Activated CD4-positive, alpha-beta T cell treated with anti-CD3 and anti-CD28 coated beads, Interleukin-2, amount 50 U/mL, for 24 hours (primary cell): ENCODE data around the gene AJUBA.
"Not testable (repeated sequence)": the region's sequence is repeated elsewhere in the genome, so short reads cannot be mapped to it uniquely, and the experiment has no call there.

ENCODE experiments used
- DNase-seq, 2 donors: peaks; one replicate each; pipeline ENCODE4 v3.0.0-alpha.2; 2020; ENCODE audit warnings: low read depth in 1 of 2, low spot score in 1 of 2

Gene AJUBA

GRCh38 chr14:22952418-22952817 is 29.9 kb downstream of the AJUBA start:
- DNase-seq: no peak

GRCh38 chr14:22951795-22952194 is 30.6 kb downstream of the AJUBA start:
- not testable (repeated sequence) for DNase-seq

GRCh38 chr14:22945642-22946041 is 36.7 kb downstream of the AJUBA start:
- DNase-seq: no peak

DNA sequence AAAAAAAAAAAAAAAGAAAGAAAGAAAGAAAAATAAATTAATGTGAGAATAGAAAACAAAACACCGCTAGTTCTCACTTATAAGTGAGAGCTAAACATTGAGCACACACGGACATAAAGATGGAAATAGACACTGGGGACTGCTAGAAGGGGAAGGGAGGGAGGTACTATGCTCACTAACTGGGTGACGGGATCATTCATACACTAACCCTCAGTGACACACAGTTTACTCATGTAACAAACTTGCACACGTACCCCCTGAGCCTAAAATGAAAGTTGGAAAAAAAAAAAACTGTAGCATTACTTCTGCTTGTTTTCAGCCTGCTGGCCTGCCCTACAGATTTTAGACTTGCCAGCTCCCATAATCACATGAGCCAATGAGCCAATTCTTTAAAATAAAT is 42.7 kb downstream of the AJUBA start:
- no peak for DNase-seq

DNA sequence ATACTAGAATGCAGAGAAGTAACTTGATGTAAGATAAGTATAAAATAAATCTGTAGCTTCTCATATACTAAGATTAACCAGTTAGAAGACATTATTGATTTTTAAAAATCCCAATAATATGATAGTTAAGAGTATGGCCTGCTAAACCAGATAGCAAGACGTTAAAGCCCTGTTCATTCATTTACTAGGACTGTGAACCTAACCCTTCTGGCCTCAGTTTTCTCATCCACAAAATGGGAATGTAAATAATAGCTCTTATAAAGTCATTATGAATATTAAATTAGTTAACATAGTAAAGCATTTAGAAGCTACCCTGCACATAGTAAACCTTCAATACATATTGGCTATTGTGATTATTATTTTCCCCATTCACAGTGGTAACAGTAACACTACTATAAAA is 47.2 kb downstream of the AJUBA start:
- no peak for DNase-seq

GRCh38 chr14:22932146-22932545 is 50.2 kb downstream of the AJUBA start:
- no peak for DNase-seq

DNA sequence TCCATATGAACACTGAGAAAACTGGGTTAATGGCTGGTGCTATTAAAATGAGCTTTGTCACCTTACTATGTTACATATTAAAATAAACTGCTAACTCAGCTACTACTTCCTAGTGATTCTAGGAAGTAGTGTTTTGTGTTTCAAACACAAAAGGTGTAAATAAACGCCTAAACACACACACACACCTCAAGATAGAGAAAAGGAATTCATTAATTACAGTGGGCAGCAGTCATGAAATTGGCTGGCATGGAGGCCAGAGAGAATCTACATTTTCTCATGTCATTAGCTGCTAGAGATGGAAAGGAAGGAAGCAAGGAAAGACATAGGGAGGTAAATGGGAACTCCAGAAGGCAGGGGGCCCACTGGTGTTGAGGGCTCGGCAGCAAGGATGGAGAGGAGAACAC is 52.4 kb downstream of the AJUBA start:
- DNase-seq: no peak

GRCh38 chr14:22929104-22929960 is 53.0 kb downstream of the AJUBA start, which contains the start of gene PRMT5:
Gene PRMT5 (minus strand): TSS chr14:22929376. CDS start chr14:22929361, 15 bp downstream.
- peak; percentile 98 to 99 for DNase-seq

DNA sequence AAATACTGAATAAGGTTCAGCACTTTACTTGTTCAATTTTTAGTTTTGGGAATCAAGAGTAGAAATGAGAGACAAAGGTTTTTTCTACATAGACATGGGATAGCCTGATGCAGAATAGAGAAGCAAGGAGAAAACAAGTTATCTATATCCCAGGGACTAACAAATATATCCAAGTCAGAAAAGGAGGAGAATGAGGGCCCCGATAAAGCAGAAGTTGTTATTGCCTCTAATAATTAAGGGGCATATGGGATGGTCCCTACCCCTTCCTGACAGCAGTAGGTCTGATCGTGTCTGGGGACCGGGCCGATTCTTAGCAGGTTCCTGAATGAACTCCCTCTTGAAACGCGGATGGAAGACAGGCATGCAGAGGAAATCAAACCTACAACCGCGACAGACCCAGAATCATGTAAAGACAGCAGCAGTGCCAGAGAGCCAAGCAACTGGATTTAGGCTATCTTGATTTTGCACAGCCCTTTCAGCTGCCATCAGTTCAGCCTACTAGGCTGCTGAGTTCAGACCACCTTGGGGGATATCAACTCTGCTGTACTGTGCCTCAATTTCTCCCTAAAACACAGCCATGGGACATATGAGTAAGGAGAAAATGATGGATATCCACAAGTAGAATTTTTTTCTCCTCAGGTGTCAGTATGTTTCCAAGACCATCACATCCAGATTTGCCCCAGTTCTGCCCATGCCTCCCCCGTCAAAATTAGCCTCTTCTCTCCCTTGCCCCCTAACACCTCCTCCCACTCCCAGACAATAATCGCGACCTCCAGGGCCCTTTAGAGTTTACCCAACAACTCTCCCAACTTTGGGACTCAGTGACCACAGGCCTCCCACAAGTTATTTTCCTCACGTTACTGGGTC is 53.9 kb downstream of the AJUBA start:
- no peak for DNase-seq

GRCh38 chr14:22926316-22926715 is 56.0 kb downstream of the AJUBA start:
- no peak for DNase-seq

DNA sequence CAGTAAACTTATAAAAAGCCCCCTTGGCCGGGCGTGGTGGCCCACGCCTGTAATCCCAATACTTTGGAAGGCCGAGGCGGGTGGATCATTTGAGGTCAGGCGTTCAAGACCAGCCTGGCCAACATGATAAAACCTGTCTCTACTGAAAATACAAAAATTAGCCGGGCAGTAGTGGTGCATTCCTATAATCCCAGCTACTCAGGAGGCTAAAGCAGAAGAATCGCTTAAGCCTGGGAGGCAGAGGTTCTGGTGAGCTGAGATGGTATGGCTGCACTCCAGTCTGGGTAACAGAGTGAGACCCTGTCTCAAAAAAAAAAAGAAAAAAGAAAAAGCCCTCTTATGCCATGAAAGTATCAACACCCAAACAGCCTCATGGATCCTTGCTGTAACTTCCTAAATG is 56.8 kb downstream of the AJUBA start:
- no peak for DNase-seq

DNA sequence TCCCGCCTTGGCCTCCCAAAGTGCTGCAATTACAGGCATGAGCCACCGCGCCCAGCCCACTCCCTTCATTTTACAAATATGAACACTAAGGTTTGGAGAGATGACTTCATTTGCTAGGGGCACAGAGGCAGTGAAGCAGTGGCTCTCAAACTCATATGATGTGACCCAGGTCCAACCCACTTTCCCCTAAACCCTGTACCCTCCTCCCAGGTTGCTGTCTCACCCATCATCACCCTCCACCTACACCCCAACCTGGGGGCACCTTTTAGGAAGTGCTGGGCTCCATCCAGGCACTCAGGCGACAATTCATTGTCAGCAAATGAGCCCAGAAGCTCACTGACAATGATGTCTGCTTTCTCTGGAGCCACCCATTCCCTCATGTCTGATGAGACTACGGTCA is 58.6 kb downstream of the AJUBA start:
- DNase-seq: no peak

DNA sequence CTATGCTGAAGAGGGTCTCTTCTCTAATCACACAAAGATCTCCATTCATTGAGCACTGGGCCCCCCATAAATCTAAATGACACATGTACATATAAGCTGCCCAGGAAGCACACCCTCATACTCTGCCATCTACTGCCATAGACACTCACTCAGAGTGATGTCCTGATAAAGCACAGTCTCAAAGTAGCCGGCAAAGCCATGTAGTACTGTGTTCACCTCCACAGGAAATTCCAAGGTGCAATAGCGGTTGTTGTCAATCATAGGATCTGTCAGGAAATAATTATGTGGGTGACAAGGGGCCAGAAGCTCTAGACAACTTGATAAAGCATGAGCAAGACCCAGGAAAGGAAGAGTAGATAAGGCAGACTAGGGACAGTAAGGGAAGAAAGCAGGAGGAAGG is 60.1 kb downstream of the AJUBA start:
- DNase-seq: no peak
